GM19238 (cell line): Measurements from ENCODE around the gene TUBG1.
"Not testable (repeated sequence)": the region's sequence is repeated elsewhere in the genome, so short reads cannot be mapped to it uniquely, and the experiment has no call there.

ENCODE experiments used
- DNase-seq: peaks from one replicate; pipeline ENCODE4 v3.0.0; 2011; ENCODE audit warnings: low spot score; ENCODE audit not compliant: insufficient read length

TUBG1 gene

DNA sequence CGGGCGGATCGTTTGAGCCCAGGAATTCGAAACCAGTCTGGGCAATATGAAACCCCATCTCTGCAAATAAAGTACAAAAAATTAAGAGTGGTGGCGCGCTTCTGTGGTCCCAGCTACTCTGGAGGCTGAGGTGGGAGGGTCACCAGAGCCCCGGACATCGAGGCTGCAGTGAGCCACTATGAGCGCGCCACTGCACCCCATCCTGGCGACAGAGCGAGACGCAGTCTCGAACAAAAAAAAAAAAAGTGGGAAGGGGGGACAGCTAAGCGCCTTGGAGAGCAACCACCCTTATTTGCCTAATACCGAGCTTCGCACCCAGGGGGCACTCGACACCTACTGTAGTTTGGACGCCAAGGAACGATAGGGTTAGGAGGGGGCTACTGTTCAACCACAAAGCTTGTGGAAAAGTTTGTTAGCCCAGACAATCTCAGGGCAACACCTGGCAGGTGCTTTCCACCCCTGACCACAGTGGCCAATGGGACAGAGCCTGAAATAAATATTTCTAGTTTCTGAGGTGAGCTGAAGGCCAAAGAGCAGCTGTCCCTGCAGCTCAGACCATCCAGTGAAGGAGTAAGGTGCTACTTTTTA is 31.1 kb upstream of the TUBG1 start:
- peak; percentile 77 for DNase-seq

DNA sequence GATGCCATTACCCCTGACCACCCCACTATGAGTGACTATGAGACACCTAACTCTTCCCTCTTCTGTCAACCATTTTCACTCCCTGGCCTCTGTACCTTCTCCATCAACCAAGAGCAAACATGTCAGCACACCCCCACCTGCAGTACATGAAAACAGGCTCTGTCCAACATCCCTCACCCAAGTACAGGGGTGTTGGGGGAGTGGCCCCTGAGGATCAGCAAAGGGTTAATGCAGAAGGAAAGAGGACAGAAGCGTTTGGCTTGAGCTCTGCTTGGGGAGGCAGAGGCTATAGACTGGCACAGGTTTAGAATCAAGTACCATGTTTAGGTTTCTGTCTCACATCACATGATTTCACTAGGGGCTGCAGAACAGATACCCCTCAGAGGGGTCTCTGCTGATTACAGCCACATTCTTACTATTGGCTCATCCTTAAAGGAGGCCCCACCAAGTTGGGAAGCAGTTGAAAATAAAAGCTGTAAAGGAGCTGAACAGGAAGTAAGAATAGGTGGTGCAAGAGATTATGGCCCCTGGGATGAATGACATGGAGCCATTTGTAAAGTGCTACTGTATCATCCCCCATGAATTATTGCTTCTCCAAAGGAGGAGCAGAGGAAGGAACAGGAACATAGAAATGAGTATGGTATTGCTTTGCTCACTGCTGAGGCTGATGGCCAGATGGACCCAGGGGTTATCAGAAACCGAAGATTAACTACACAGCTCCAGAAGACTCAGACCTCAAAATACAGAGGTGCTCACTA is 29.5 kb upstream of the TUBG1 start:
- no peak for DNase-seq

DNA sequence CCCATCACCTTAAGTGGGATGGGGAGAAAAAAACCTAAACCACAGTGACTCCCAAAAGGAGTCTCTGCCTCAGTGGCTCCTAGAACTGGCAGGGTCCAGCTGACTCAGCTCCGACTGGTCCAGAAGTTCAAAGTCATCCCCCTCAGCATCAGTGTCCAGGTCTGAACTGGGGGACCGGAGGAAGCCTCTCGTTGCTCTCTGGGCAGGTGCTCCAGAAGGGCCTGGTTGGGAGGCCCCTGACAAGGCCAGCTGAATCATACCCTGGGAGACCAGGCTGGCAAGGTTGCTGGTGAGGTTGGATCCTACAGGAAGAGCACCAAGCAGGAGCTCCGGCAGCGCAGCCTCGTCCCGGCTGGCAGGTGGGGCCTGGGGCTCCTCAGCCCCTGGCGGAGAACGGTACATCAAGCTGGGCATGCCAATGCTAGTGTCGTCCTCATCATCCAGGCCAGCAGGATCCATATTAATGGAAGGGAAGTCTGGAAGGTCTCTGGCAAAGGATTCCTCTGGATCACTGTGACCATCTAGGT is 27.7 kb upstream of the TUBG1 start:
- no peak for DNase-seq

DNA sequence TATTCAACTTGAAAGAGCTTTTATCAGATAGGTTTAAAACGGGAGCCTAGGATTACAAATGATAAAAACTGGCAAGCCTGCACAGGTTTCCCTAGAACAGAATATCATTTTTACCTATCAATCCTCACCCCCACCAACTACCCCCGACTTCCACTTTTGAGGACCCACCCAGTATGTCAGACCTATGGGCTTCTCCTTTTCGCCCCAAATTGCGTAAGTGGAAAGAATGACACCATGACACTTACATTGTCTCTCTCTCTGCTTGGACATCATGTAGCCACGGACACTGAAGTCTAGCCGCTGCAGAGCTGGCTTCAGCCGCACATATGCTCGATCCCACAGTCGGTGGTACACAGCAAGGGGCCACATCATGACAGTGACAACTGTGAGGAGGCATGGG is 24.6 kb upstream of the TUBG1 start:
- no peak for DNase-seq

- no peak for DNase-seq
Measured at GRCh38 chr17:42585353-42585752, 24.1 kb upstream of the TUBG1 start.

GRCh38 chr17:42586514-42587230 is 22.8 kb upstream of the TUBG1 start:
- peak; percentile 66 for DNase-seq

GRCh38 chr17:42590886-42591285 is 18.6 kb upstream of the TUBG1 start:
- no peak for DNase-seq

GRCh38 chr17:42591411-42591810 is 18.1 kb upstream of the TUBG1 start:
- no peak for DNase-seq

GRCh38 chr17:42596386-42596785 is 13.1 kb upstream of the TUBG1 start:
- no peak for DNase-seq

DNA sequence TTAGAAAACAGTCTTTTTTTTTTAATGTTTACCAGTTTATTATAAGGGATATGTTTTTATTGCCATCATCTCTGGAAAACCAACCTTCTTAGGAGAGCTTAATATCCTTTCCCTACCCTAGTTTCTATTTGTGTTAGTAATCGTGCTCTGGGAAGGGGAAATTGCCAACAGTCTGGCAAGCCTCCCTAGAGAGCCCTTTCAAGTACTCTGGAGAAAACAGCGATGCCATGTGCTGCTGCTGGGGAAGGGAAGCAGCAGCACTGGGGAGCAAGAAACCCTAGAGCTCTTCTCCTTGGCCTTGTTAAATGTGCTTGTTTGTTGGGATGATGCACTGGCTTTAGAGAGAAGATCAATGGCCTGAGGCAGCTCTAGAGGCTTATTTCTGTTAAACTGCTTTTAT is 10.6 kb upstream of the TUBG1 start:
- no peak for DNase-seq

- no peak for DNase-seq
Measured at GRCh38 chr17:42603318-42603717, 6.2 kb upstream of the TUBG1 start.

- DNase-seq: no peak
Measured at GRCh38 chr17:42607769-42608168, 1.7 kb upstream of the TUBG1 start.

GRCh38 chr17:42608305-42609181 is 940 bp upstream of the TUBG1 start:
- DNase-seq: no peak

DNA sequence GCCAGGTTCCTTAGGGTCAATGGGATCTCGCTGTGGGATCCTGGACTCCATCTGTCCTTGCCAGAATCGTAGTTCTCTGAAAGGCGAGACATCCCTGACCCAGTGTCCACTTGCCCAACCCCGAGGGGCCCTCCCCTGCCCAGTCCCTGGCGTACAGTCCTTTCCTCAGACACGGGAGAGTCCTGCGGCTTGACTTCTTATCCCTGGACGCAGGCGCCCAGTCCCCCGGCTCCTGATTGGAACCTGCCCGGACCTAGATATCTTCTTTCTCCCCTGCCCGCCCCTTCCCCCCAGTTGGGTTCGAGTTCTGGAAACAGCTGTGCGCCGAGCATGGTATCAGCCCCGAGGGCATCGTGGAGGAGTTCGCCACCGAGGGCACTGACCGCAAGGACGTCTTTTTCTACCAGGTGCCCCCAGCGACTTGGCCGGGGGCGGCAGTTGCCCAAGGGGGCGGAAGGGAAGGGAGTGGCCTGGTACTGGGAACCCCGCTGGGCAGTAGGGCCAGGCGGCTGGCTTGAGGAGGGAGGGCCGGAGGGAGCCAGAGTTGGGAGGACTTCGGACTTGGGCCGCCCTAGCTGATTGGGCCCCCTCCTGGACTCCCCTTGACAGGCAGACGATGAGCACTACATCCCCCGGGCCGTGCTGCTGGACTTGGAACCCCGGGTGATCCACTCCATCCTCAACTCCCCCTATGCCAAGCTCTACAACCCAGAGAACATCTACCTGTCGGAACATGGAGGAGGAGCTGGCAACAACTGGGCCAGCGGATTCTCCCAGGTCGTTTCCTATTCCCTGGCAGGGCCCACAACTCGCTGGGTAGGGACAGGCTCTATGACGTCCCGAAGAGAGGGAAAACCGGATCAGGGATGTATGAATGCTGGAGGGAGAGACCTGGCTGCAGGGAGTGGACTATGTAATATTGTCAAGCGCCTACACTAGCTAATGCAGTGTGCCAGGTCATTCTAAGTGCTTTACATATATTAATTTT is 625 bp downstream of the TUBG1 start:
- DNase-seq: not testable (repeated sequence)

GRCh38 chr17:42612013-42612412 is 2.5 kb downstream of the TUBG1 start:
- no peak for DNase-seq

DNA sequence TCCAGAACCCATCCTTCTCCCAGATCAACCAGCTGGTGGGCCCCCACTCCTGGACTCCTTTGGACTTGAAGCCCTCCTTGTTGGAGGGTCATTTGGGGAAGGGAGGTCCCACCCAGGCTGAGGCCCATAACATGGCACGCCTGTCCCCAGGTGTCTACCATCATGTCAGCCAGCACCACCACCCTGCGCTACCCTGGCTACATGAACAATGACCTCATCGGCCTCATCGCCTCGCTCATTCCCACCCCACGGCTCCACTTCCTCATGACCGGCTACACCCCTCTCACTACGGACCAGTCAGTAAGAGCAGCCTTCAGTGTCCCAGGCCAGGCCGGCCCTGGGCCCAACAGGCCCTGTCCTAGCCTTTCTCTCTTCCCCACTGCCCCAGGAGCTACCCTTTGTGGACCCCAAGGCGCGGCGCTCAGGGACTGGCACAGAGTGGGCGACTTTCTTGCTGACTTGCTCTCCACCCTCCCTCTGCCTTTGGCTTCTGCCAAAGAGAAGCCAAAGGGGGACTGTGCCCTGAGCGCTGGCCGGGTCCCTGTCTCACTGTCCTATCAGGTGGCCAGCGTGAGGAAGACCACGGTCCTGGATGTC is 4.3 kb downstream of the TUBG1 start:
- no peak for DNase-seq

GRCh38 chr17:42617956-42618431 is 8.5 kb downstream of the TUBG1 start:
- DNase-seq: peak; percentile 16

GRCh38 chr17:42618442-42619150 is 9.1 kb downstream of the TUBG1 start:
- DNase-seq: peak; percentile 84

GRCh38 chr17:42621987-42622386 is 12.5 kb downstream of the TUBG1 start:
- DNase-seq: not testable (repeated sequence)
